ENCODE measurements around the gene MCRIP2. TPM values are rescaled to one million over a fixed set of nuclear protein-coding genes. Genes with fewer than 3 reads are reported as not detected.

MCRIP2 gene, protein sequence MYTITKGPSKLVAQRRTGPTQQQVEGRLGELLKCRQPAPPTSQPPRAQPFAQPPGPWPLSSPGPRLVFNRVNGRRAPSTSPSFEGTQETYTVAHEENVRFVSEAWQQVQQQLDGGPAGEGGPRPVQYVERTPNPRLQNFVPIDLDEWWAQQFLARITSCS
- 181 TPM for total RNA-seq
- long read RNA-seq, transcript MCRIP2-203 (6 exons, 1,050 nt) = minor isoform, 17 of 174 reads
- long read RNA-seq, transcript MCRIP2-204 (1 exons, 1,728 nt) = minor isoform, 8 of 174 reads
- long read RNA-seq, transcript MCRIP2-201 (5 exons, 946 nt) = major isoform, 99 of 174 reads
- long read RNA-seq, partial matches to known transcripts = 19 of 174 reads
- long read RNA-seq, other reads (novel, unspliced or antisense) = 26 of 174 reads

DNA sequence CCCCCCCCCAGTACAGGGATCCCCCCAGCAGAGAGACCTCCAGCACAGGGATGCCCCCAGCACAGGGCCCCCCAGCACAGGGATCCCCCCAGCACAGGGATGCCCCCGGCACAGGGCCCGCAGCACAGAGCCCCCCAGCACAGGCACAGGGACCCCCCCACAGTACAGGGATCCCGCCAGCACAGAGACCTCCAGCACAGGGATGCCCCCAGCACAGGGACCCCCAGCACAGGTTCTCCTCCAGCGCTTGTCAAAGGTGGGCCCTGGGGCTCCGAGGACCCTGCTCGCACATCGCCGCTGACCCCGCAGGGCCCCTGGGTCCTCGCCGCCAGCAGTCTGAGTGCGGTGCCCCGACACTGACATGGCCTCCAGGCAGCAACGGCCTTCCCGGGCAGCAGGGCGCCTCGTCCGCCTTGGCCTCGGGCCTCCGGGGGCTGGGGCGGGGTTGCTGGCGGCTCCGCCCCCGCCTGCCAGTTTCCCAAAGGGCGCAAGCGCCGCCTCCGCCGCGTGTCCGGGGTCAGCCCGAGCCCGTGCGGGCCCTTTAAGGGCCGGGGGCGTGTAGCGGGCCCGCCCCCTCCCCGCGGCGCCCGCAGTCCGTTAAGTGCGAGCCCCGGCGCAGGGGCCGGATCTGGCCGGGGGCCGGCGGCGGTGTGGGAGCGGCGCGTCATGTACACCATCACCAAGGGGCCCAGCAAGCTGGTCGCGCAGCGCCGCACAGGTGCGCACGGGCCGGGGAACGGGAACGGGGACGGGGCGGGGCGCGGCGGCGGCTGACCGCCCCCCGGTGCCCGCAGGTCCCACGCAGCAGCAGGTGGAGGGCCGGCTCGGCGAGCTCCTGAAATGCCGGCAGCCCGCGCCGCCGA is at the start of gene MCRIP2:
Gene MCRIP2, plus strand, starts transcription at position 503 of the 863 bp plus-strand sequence. Its CDS starts 164 bp downstream, at position 667.
- TF ChIP-seq, protein P1, sequence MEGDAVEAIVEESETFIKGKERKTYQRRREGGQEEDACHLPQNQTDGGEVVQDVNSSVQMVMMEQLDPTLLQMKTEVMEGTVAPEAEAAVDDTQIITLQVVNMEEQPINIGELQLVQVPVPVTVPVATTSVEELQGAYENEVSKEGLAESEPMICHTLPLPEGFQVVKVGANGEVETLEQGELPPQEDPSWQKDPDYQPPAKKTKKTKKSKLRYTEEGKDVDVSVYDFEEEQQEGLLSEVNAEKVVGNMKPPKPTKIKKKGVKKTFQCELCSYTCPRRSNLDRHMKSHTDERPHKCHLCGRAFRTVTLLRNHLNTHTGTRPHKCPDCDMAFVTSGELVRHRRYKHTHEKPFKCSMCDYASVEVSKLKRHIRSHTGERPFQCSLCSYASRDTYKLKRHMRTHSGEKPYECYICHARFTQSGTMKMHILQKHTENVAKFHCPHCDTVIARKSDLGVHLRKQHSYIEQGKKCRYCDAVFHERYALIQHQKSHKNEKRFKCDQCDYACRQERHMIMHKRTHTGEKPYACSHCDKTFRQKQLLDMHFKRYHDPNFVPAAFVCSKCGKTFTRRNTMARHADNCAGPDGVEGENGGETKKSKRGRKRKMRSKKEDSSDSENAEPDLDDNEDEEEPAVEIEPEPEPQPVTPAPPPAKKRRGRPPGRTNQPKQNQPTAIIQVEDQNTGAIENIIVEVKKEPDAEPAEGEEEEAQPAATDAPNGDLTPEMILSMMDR (IDR thresholded peaks at IDR 0.05; ENCODE audit: borderline replicate concordance) = no peak
- DNase-seq = peak; percentile 89
- H3K27ac ChIP-seq (replicated peaks) = peak within 1 kb of the TSS; percentile 97
- intact Hi-C loops (cut with micrococcal nuclease) = no loop called here
- peaks cover 7% of the 10 kb centered on the region for H3K36me3 ChIP-seq
- H3K4me1 ChIP-seq = peaks cover 70% of the 10 kb centered on the region
- H3K9me3 ChIP-seq (replicated peaks) = no peaks in the 10 kb centered on the region
- no peaks in the 10 kb centered on the region for H3K27me3 ChIP-seq (ENCODE audit: low read depth)
- H3K4me3 ChIP-seq = peak within 1 kb of the TSS; percentile 87

DNA sequence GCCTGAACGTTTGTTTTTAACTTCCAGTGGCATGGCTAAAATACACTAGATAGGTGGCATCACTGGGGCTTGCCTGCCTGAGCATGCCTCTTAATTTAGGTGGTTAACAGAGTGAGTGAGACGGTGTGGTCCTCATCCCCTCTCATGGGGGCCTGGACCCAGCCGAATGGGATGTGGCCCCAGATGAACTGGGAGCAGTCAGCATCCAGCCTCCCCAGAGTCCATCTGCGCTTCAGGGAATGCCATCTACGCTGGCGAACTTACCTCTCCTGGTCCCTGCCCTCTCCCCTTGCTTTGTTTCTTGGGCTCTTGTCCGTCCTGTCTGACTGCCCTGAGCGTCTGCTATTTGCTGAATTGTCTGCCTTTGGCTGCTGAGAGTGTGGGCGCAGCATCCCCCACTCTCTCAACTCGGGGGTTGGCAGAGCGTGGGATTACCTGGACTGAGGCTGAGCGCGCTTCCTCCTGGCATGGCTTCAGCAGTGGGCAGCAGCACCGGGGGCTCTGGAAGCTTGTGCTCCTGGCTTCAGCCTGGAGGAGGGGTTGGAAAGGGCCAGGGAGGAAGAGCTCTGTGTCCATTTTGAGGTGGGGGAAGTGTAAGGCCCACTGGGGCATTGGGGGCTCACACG is 49.6 kb upstream of the MCRIP2 start:
- DNase-seq = no peak
- Histone ChIP-seq H3K27me3 (ENCODE audit: low read depth) (no peaks in the 10 kb centered on the region), H3K36me3 (peaks cover 8% of the 10 kb centered on the region), H3K9me3 (replicated peaks) (no peaks in the 10 kb centered on the region), H3K4me3 (no peak overlapping the region), H3K27ac (replicated peaks) (no peak overlapping the region), H3K4me1 (peaks cover 60% of the 10 kb centered on the region)
- TF ChIP-seq, protein P1 (IDR thresholded peaks at IDR 0.05; ENCODE audit: borderline replicate concordance) = no peak
- intact Hi-C loops (cut with micrococcal nuclease) = no loop called here

DNA sequence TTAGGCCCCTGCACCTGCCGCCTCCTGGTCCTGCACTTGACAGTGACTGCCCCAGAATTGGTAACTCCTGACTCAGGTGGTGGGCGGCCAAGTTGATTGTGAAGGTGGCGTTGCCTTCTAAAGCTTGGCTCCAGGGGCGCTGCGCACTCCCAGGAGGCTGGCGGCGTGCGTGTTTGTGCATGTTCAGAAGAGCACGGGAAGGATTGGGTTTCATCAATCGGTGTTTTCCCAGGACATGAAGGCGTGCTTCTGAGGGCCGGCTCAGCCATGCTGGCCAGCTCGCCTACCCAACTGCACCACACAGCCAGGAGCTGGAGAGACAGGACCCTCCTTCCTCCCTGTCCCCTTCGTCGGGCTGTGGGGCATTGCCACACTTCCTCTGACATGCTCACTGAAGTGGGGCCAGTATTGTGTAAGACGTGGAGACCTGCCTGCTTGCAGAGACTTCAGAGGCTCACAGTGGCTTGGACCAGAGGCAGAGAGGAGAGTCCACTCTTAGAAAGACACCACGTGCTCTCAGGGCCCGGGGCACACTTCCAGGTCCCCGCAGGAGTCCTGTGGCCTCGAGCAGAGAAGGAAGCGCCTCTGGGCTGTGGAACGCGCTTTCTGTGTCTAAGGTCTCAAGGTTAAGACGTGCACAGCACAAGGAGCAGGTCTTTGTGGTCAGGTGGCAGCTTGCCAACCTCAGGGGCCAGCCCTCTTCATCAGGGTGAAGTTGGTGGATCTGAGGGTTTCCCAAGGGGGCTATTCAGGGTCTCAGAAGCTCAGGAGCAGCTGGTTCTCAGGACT is 48.9 kb upstream of the MCRIP2 start:
- peaks cover 8% of the 10 kb centered on the region for H3K36me3 ChIP-seq
- H3K4me1 ChIP-seq = peaks cover 53% of the 10 kb centered on the region
- no peaks in the 10 kb centered on the region for H3K9me3 ChIP-seq (replicated peaks)
- intact Hi-C loops (cut with micrococcal nuclease) = no loop called here
- no peak overlapping the region for H3K27ac ChIP-seq (replicated peaks)
- H3K4me3 ChIP-seq = no peak overlapping the region
- no peak for DNase-seq
- TF ChIP-seq, protein P1 (IDR thresholded peaks at IDR 0.05; ENCODE audit: borderline replicate concordance) = no peak
- H3K27me3 ChIP-seq (ENCODE audit: low read depth) = no peaks in the 10 kb centered on the region

DNA sequence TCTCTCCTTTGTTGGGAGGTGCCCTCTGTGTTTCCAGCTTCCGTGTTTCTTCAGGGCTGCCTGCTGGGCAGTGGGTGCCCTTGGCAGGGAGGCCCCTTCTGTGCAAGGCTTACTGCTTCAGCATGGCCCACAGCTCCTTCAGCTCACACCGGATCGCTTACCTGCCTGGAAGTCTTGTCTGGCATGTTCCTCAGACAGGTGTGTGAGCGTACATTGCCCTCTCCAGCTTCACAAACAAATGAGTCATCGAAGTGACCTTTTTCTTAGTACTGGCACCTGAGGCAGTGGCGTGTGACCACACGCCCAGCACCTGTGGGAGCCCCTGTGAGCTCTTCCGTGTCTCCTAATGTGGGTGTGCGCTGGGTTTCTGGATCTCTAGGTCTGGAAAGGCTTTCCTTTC is 48.2 kb upstream of the MCRIP2 start:
- Histone ChIP-seq H3K4me1 (peaks cover 46% of the 10 kb centered on the region), H3K27me3 (ENCODE audit: low read depth) (no peaks in the 10 kb centered on the region), H3K36me3 (peaks cover 8% of the 10 kb centered on the region), H3K9me3 (replicated peaks) (no peaks in the 10 kb centered on the region), H3K4me3 (no peak overlapping the region), H3K27ac (replicated peaks) (no peak overlapping the region)
- intact Hi-C loops (cut with micrococcal nuclease) = no loop called here
- DNase-seq = no peak
- TF ChIP-seq, protein P1 (IDR thresholded peaks at IDR 0.05; ENCODE audit: borderline replicate concordance) = no peak

DNA sequence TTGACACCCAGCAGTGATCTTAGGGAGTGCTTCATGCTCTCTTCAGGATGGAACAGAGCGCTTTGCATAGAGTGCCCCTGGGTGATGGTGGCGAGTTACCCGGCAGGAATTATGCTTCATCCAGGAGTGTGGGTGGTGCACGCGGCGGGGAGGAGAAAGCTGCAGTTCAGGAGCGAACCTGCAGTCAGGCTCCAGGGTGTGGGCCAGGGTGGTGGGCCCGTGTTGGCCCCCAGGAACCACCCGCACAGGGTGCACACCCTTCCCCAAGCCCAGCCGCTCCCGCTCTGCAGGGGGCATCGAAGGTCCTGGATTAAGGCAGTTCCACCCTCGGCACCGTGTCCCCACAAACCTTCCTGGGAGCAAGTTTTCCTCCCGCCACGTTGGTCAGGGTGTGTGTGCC is 47.8 kb upstream of the MCRIP2 start:
- no peaks in the 10 kb centered on the region for H3K27me3 ChIP-seq (ENCODE audit: low read depth)
- peaks cover 8% of the 10 kb centered on the region for H3K36me3 ChIP-seq
- peaks cover 42% of the 10 kb centered on the region for H3K4me1 ChIP-seq
- no peak overlapping the region for H3K27ac ChIP-seq (replicated peaks)
- no peaks in the 10 kb centered on the region for H3K9me3 ChIP-seq (replicated peaks)
- no peak overlapping the region for H3K4me3 ChIP-seq
- DNase-seq = no peak
- TF ChIP-seq, protein P1 (IDR thresholded peaks at IDR 0.05; ENCODE audit: borderline replicate concordance) = no peak
- intact Hi-C loops (cut with micrococcal nuclease) = no loop called here

Data from left ventricle myocardium inferior (tissue), 1 donor.